AG04450 (cell line): ENCODE results near the gene COL13A1. TPM values are rescaled to one million over a fixed set of nuclear protein-coding genes. Genes with fewer than 3 reads are reported as not detected.

Source experiments
- CTCF ChIA-PET: fragments of 300-600, 350-600 bp; formaldehyde crosslinking; extraction: SDS; loops from one replicate; lab custom pipeline; 2022; ENCODE audit warnings: antibody characterized with exemption, inconsistent platforms; lab: Charles Lee
- POLR2A ChIA-PET: fragments of 350-600 bp; formaldehyde crosslinking; extraction: SDS; loops from one replicate; lab custom pipeline; 2021; ENCODE audit warnings: antibody characterized with exemption, inconsistent platforms; lab: Yijun Ruan, JAX
- DNase-seq: peaks from one replicate; pipeline ENCODE4 v3.0.0-alpha.2; 2011; ENCODE audit warnings: low read depth, low spot score
- H3K27ac ChIP-seq: one replicate; pipeline ENCODE4 v1.5.1; 2012; ENCODE audit warnings: low read depth, low read length, control low read depth
- H3K27me3 ChIP-seq: one replicate; pipeline ENCODE4 v1.6.0; 2012; ENCODE audit warnings: low read length; ENCODE audit not compliant: control insufficient read depth, insufficient read depth
- H3K4me3 ChIP-seq: 2 replicates; pipeline ENCODE4 v1.5.1; 2011; ENCODE audit warnings: mild to moderate bottlenecking, low read depth, low read length, control low read depth
- H3K9me3 ChIP-seq: 2 replicates; pipeline ENCODE4 v1.5.1; 2012; ENCODE audit warnings: low read length; ENCODE audit not compliant: control insufficient read depth, insufficient read depth
- polyA plus RNA-seq: library from polyadenylated mRNA; depleted of rRNA; stranded (reverse); fragments of >200 nt; gene quantifications from 2 replicates; pipeline ENCODE4 v1.2.3, GENCODE V29; 2011
- TF ChIP-seq, protein P1 (sequence below): IDR thresholded peaks from 2 replicates; pipeline ENCODE4 v1.5.1; 2011; ENCODE audit warnings: low read depth, low read length, control low read depth, inconsistent platforms

COL13A1 gene
- polyA plus RNA-seq, 1 experiment, result 13.1 TPM

DNA sequence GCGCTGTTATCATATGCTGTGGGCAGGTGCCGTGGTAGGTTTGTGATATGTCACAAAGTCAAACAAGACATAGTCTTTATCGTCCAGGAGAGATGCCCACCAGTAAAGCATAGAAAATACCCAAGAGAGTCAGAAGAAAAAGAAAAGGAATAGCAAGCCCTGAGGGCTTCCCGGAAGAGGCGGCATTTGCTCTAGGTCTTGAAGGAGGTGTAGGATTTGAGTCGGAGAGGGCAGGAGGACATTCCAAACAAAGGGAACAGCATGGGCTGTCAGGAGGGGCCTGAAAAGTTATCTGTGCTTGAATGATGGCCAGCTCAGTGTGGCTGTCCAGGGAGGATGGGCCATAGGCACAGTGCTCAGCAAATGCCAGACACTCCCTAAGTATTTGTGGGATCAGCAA lies 42.2 kb downstream of the COL13A1 start:
- TF ChIP-seq, protein P1, sequence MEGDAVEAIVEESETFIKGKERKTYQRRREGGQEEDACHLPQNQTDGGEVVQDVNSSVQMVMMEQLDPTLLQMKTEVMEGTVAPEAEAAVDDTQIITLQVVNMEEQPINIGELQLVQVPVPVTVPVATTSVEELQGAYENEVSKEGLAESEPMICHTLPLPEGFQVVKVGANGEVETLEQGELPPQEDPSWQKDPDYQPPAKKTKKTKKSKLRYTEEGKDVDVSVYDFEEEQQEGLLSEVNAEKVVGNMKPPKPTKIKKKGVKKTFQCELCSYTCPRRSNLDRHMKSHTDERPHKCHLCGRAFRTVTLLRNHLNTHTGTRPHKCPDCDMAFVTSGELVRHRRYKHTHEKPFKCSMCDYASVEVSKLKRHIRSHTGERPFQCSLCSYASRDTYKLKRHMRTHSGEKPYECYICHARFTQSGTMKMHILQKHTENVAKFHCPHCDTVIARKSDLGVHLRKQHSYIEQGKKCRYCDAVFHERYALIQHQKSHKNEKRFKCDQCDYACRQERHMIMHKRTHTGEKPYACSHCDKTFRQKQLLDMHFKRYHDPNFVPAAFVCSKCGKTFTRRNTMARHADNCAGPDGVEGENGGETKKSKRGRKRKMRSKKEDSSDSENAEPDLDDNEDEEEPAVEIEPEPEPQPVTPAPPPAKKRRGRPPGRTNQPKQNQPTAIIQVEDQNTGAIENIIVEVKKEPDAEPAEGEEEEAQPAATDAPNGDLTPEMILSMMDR, result no peak
- Histone ChIP-seq H3K9me3 (no peaks in the 10 kb centered on the region), H3K27ac (no peak overlapping the region), H3K4me3 (no peak overlapping the region), H3K27me3 (no peaks in the 10 kb centered on the region)
- CTCF ChIA-PET, result no interaction called here
- POLR2A ChIA-PET, result no interaction called here
- DNase-seq, result no peak

DNA sequence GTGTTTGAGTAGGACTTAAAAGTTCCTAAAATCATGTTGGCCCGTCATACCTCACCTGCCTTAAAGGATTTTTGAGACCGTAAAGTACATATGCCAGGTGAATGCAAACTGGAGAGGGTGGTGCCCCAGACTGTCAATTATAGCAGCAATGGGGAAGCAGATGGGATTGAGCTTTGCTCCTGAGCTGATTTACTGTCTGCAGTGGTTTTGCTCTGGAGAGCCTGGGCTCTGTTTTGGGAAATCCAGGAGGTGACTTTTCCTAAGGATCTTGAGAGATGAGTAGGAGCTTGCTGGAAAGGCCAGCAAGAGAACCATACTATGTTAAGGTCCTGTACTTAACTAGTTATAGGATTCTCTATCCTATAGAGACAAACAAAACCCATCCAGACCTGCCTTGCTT lies 43.0 kb downstream of the COL13A1 start:
- DNase-seq, result no peak
- TF ChIP-seq, protein P1, result no peak
- ChIA-PET CTCF (no interaction called here), POLR2A (no interaction called here)
- H3K4me3 ChIP-seq, result no peak overlapping the region
- H3K9me3 ChIP-seq, result no peaks in the 10 kb centered on the region
- no peak overlapping the region for H3K27ac ChIP-seq
- no peaks in the 10 kb centered on the region for H3K27me3 ChIP-seq

- ChIA-PET CTCF (no interaction called here), POLR2A (no interaction called here)
- H3K4me3 ChIP-seq, result no peak overlapping the region
- no peak overlapping the region for H3K27ac ChIP-seq
- H3K27me3 ChIP-seq, result no peaks in the 10 kb centered on the region
- no peaks in the 10 kb centered on the region for H3K9me3 ChIP-seq
- TF ChIP-seq, protein P1, result no peak
- no peak for DNase-seq
Measured at GRCh38 chr10:69845574-69846292, 44.0 kb downstream of the COL13A1 start.

GRCh38 chr10:69846293-69846921 lies 44.7 kb downstream of the COL13A1 start:
- ChIA-PET CTCF (no interaction called here), POLR2A (no interaction called here)
- TF ChIP-seq, protein P1, result no peak
- H3K27ac ChIP-seq, result no peak overlapping the region
- no peaks in the 10 kb centered on the region for H3K9me3 ChIP-seq
- no peaks in the 10 kb centered on the region for H3K27me3 ChIP-seq
- H3K4me3 ChIP-seq, result no peak overlapping the region
- DNase-seq, result no peak

DNA sequence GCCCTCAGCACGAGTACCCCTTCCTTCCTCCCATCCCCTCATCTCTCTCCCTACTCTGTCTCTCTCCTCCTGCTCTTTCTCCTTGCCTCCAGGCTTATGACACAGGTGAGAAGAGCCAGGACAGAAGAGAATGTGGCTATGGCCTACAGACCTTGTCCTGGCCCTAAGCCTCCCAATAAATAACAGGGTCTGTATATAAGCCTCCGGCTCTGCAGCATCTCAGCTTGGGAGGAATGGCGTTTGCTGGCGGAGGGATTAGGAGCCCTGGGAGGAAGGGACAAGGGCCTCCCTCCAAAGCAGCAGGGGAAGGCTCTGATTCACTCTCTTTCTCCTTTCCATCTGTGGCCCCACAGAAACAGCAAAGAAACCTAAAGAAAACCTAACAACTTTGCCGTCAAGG lies 45.8 kb downstream of the COL13A1 start:
- ChIA-PET POLR2A (no interaction called here), CTCF (no interaction called here)
- Histone ChIP-seq H3K9me3 (no peaks in the 10 kb centered on the region), H3K27ac (no peak overlapping the region), H3K27me3 (no peaks in the 10 kb centered on the region), H3K4me3 (no peak overlapping the region)
- no peak for DNase-seq
- TF ChIP-seq, protein P1, result no peak
